ENCODE results near the gene RPIA. TPM values are rescaled to one million over a fixed set of nuclear protein-coding genes. Genes with fewer than 3 reads are reported as not detected.
"Not testable (repeated sequence)": the region's sequence is repeated elsewhere in the genome, so short reads cannot be mapped to it uniquely, and the experiment has no call there.

The RPIA gene
- 10 to 100 TPM; 48.0 to 51.0 TPM for total RNA-seq

GRCh38 chr2:88691339-88692183 lies at the start of gene RPIA:
TSS of gene RPIA (plus strand) at chr2:88691673. CDS start at chr2:88691699, 26 bp downstream.
- DNase-seq (ENCODE audit: low spot score in 2 of 2) (peak; percentile 95 to 98), ATAC-seq (peak; percentile 97 to 98)
- peaks cover 0 to 13% of the 10 kb centered on the region in 2 donors for H3K9me3 Mint-ChIP-seq
- peaks cover 32 to 33% of the 10 kb centered on the region in 2 donors for H3K36me3 Mint-ChIP-seq
- peak within 1 kb of the TSS; percentile 85 to 96 for H3K27ac Mint-ChIP-seq

- ATAC-seq (no peak), DNase-seq (ENCODE audit: low spot score in 2 of 2) (no peak)
- Mint-ChIP-seq H3K27ac (no peak overlapping the region), H3K9me3 (peaks cover 5 to 9% of the 10 kb centered on the region in 2 donors), H3K36me3 (peaks cover 0 to 7% of the 10 kb centered on the region in 2 donors)
Measured at GRCh38 chr2:88642278-88642677, 49.2 kb upstream of the RPIA start.

GRCh38 chr2:88645291-88645882 lies 46.1 kb upstream of the RPIA start:
- peak overlapping the region in 1 of 2 donors; percentile 14 for H3K27ac Mint-ChIP-seq
- not testable (repeated sequence) for DNase-seq (ENCODE audit: low spot score in 2 of 2); H3K9me3 Mint-ChIP-seq; ATAC-seq; H3K36me3 Mint-ChIP-seq

GRCh38 chr2:88651646-88652045 lies 39.8 kb upstream of the RPIA start:
- no peaks in the 10 kb centered on the region for H3K36me3 Mint-ChIP-seq
- no peak for DNase-seq (ENCODE audit: low spot score in 2 of 2)
- H3K27ac Mint-ChIP-seq: no peak overlapping the region
- no peaks in the 10 kb centered on the region for H3K9me3 Mint-ChIP-seq
- no peak for ATAC-seq

GRCh38 chr2:88654714-88655113 lies 36.8 kb upstream of the RPIA start:
- Mint-ChIP-seq H3K9me3 (no peaks in the 10 kb centered on the region), H3K36me3 (no peaks in the 10 kb centered on the region), H3K27ac (no peak overlapping the region)
- ATAC-seq (no peak), DNase-seq (ENCODE audit: low spot score in 2 of 2) (no peak)

GRCh38 chr2:88656690-88657089 lies 34.8 kb upstream of the RPIA start:
- DNase-seq (ENCODE audit: low spot score in 2 of 2) (no peak), ATAC-seq (no peak)
- Mint-ChIP-seq H3K9me3 (no peaks in the 10 kb centered on the region), H3K36me3 (no peaks in the 10 kb centered on the region), H3K27ac (no peak overlapping the region)

GRCh38 chr2:88657131-88657530 lies 34.3 kb upstream of the RPIA start:
- no peak for ATAC-seq
- no peaks in the 10 kb centered on the region for H3K36me3 Mint-ChIP-seq
- no peak for DNase-seq (ENCODE audit: low spot score in 2 of 2)
- H3K27ac Mint-ChIP-seq: no peak overlapping the region
- H3K9me3 Mint-ChIP-seq: no peaks in the 10 kb centered on the region

GRCh38 chr2:88658326-88658725 lies 33.1 kb upstream of the RPIA start:
- Mint-ChIP-seq H3K36me3 (no peaks in the 10 kb centered on the region), H3K9me3 (no peaks in the 10 kb centered on the region), H3K27ac (no peak overlapping the region)
- DNase-seq (ENCODE audit: low spot score in 2 of 2) (no peak), ATAC-seq (no peak)

- no peak for ATAC-seq
- H3K9me3 Mint-ChIP-seq: no peaks in the 10 kb centered on the region
Measured at GRCh38 chr2:88658881-88659537, 32.5 kb upstream of the RPIA start.

GRCh38 chr2:88659538-88659915 lies 31.9 kb upstream of the RPIA start:
- H3K9me3 Mint-ChIP-seq: no peaks in the 10 kb centered on the region
- no peak overlapping the region for H3K27ac Mint-ChIP-seq
- DNase-seq (ENCODE audit: low spot score in 2 of 2): no peak
- no peak for ATAC-seq
- no peaks in the 10 kb centered on the region for H3K36me3 Mint-ChIP-seq

More at GRCh38 chr2:88658881-88659537, 32.5 kb upstream of the RPIA start:
- DNase-seq (ENCODE audit: low spot score in 2 of 2): no peak
- Mint-ChIP-seq H3K36me3 (no peaks in the 10 kb centered on the region), H3K27ac (no peak overlapping the region)

GRCh38 chr2:88660622-88661021 lies 30.9 kb upstream of the RPIA start:
- H3K27ac Mint-ChIP-seq: no peak overlapping the region
- no peaks in the 10 kb centered on the region for H3K9me3 Mint-ChIP-seq
- no peaks in the 10 kb centered on the region for H3K36me3 Mint-ChIP-seq
- ATAC-seq (no peak), DNase-seq (ENCODE audit: low spot score in 2 of 2) (no peak)

- DNase-seq (ENCODE audit: low spot score in 2 of 2) (no peak), ATAC-seq (no peak)
- Mint-ChIP-seq H3K9me3 (no peaks in the 10 kb centered on the region), H3K27ac (peak overlapping the region; percentile 24 to 58), H3K36me3 (no peaks in the 10 kb centered on the region)
Measured at GRCh38 chr2:88666576-88666975, 24.9 kb upstream of the RPIA start.

- H3K27ac Mint-ChIP-seq: peak overlapping the region in 1 of 2 donors; percentile 11
- ATAC-seq (no peak), DNase-seq (ENCODE audit: low spot score in 2 of 2) (no peak)
- no peaks in the 10 kb centered on the region for H3K36me3 Mint-ChIP-seq
- H3K9me3 Mint-ChIP-seq: no peaks in the 10 kb centered on the region
Measured at GRCh38 chr2:88667219-88667618, 24.3 kb upstream of the RPIA start.

- Mint-ChIP-seq H3K27ac (no peak overlapping the region), H3K36me3 (no peaks in the 10 kb centered on the region), H3K9me3 (no peaks in the 10 kb centered on the region)
- DNase-seq (ENCODE audit: low spot score in 2 of 2): no peak
- ATAC-seq: no peak
Measured at GRCh38 chr2:88668862-88669261, 22.6 kb upstream of the RPIA start.

- H3K36me3 Mint-ChIP-seq: no peaks in the 10 kb centered on the region
- DNase-seq (ENCODE audit: low spot score in 2 of 2): peak in 1 of 2 donors; percentile 13
- ATAC-seq: peak; percentile 51 to 63
- H3K9me3 Mint-ChIP-seq: no peaks in the 10 kb centered on the region
- H3K27ac Mint-ChIP-seq: no peak overlapping the region
Measured at GRCh38 chr2:88669482-88670214, 21.8 kb upstream of the RPIA start.

- H3K36me3 Mint-ChIP-seq: no peaks in the 10 kb centered on the region
- H3K27ac Mint-ChIP-seq: no peak overlapping the region
- no peaks in the 10 kb centered on the region for H3K9me3 Mint-ChIP-seq
- DNase-seq (ENCODE audit: low spot score in 2 of 2): peak in 1 of 2 donors; percentile 9
- peak; percentile 61 for ATAC-seq
Measured at GRCh38 chr2:88671786-88672427, 19.6 kb upstream of the RPIA start.

Measured in activated naive CD4-positive, alpha-beta T cell treated with anti-CD3 and anti-CD28 coated beads, Interleukin-2, amount 50 U/mL, for 72 hours (primary cell).